Astrocyte (in vitro differentiated cells and primary cell): Measurements from ENCODE around the gene TRMT1L. TPM values are rescaled to one million over a fixed set of nuclear protein-coding genes. Genes with fewer than 3 reads are reported as not detected.
A peak's percentile ranks its signal among the peaks of the same experiment; 100 is the strongest.

Experiments used
- DNase-seq: peaks from one replicate; pipeline ENCODE4 v3.0.0-alpha.2; 2010; ENCODE audit warnings: low read depth
- FAIRE-seq: peaks from 2 replicates; lab custom pipeline; 2011; peaks lifted over from hg19 to GRCh38; lab: Jason Lieb, UNC
- H2AFZ ChIP-seq: 2 replicates; pipeline ENCODE4 v1.6.0; 2012; ENCODE audit warnings: low read depth, low read length, inconsistent platforms
- H3K27ac ChIP-seq: 2 replicates; pipeline ENCODE4 v1.5.1; 2011; ENCODE audit warnings: low read depth, low read length, inconsistent platforms
- H3K27me3 ChIP-seq: 2 replicates; pipeline ENCODE4 v1.6.0; 2011; ENCODE audit warnings: low read length, inconsistent platforms; ENCODE audit not compliant: insufficient read depth
- H3K36me3 ChIP-seq: 2 replicates; pipeline ENCODE4 v1.5.1; 2011; ENCODE audit warnings: low read length, inconsistent platforms; ENCODE audit not compliant: insufficient read depth
- H3K4me1 ChIP-seq: 2 replicates; pipeline ENCODE4 v1.5.1; 2011; ENCODE audit warnings: low read length, inconsistent platforms; ENCODE audit not compliant: insufficient read depth
- H3K4me2 ChIP-seq: 2 replicates; pipeline ENCODE4 v1.6.0; 2012; ENCODE audit warnings: low read length, inconsistent platforms
- H3K4me3 ChIP-seq: 2 replicates; pipeline ENCODE4 v1.5.1; 2011; ENCODE audit warnings: low read depth, mild to moderate bottlenecking, low read length, inconsistent platforms; ENCODE audit not compliant: insufficient read depth
- H3K79me2 ChIP-seq: 2 replicates; pipeline ENCODE4 v1.6.0; 2012; ENCODE audit warnings: mild to moderate bottlenecking, low read length, inconsistent platforms; ENCODE audit not compliant: insufficient read depth
- H3K9ac ChIP-seq: 2 replicates; pipeline ENCODE4 v1.6.0; 2012; ENCODE audit warnings: mild to moderate bottlenecking, low read length, inconsistent platforms
- H3K9me3 ChIP-seq: 2 replicates; pipeline ENCODE4 v1.5.1; 2012; ENCODE audit warnings: low read depth, mild to moderate bottlenecking, low read length, inconsistent platforms; ENCODE audit not compliant: insufficient read depth
- H4K20me1 ChIP-seq: 2 replicates; pipeline ENCODE4 v1.6.0; 2012; ENCODE audit warnings: low read length, inconsistent platforms; ENCODE audit not compliant: insufficient read depth
- H3K27ac Mint-ChIP-seq: one replicate; pipeline ENCODE4 v1.8.0; 2021; ENCODE audit warnings: mild to moderate bottlenecking, mixed read lengths; ENCODE audit not compliant: unreplicated experiment
- H3K27me3 Mint-ChIP-seq: one replicate; pipeline ENCODE4 v1.8.0; 2021; ENCODE audit warnings: low read depth, mixed read lengths; ENCODE audit not compliant: unreplicated experiment
- H3K36me3 Mint-ChIP-seq: one replicate; pipeline ENCODE4 v1.8.0; 2021; ENCODE audit warnings: low read depth, mixed read lengths; ENCODE audit not compliant: unreplicated experiment
- H3K4me1 Mint-ChIP-seq: one replicate; pipeline ENCODE4 v1.8.0; 2021; ENCODE audit warnings: low read depth, mixed read lengths; ENCODE audit not compliant: unreplicated experiment
- H3K4me3 Mint-ChIP-seq: one replicate; pipeline ENCODE4 v1.8.0; 2021; ENCODE audit warnings: mild to moderate bottlenecking, moderate library complexity, mixed read lengths; ENCODE audit not compliant: unreplicated experiment
- H3K9me3 Mint-ChIP-seq: one replicate; pipeline ENCODE4 v1.8.0; 2021; ENCODE audit warnings: mild to moderate bottlenecking, mixed read lengths; ENCODE audit not compliant: unreplicated experiment
- EZH2 ChIP-seq: IDR thresholded peaks from 2 replicates; pipeline ENCODE4 v1.6.1; 2012; ENCODE audit warnings: mild to moderate bottlenecking, low read length, inconsistent platforms; ENCODE audit not compliant: insufficient read depth
- total RNA-seq: library from RNA; stranded (reverse); gene quantifications from 2 replicates; pipeline ENCODE4 v1.2.1, GENCODE V29; 2021
- TF ChIP-seq, protein P1 (sequence below): IDR thresholded peaks from 2 replicates; pipeline ENCODE4 v1.5.1; 2011; ENCODE audit warnings: low read depth, mild to moderate bottlenecking, inconsistent platforms, low read length, moderate library complexity; ENCODE audit not compliant: insufficient read depth

The TRMT1L gene
- total RNA-seq, 1 donor from 2014 or later: 17.0 TPM

DNA sequence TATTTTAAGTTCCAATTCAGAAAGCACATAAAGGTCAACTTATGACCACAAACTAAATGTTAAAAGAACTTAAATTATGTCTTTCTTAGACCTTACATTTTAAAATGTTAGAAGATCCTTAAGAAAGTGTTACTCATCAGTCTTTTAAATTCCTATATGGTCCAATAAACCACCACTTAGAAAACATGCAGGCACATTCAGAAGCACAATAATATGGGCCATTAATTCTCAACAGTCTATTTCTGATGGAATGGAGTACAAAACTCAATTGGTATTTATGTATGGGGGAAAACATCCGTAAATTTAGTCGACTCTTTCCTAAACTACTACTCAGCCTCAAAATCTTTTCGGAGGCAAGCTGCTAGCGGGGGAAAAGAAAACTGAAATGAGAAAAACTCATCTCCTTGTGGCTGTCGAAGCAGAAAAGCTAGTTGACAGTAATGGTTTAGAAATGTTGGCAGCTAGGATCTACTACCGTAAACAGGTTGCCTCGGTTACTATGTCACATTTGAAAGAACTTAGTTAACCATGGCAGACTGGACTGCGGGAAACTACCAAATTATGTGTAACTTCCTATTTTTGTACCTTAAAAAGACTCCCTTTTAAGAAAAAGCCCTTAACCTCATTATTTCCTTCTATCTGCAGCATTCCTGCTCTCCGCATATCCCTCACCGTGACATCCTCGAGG lies 1.0 kb downstream of the TRMT1L start:
- H3K4me1 Mint-ChIP-seq: peaks cover 17% of the 10 kb centered on the region
- Histone ChIP-seq H3K27ac (peak overlapping the region; percentile 94), H3K4me3 (peak overlapping the region; percentile 99), H3K9me3 (no peaks in the 10 kb centered on the region), H3K4me1 (peaks cover 8% of the 10 kb centered on the region), H3K27me3 (no peaks in the 10 kb centered on the region), H4K20me1 (no peaks in the 10 kb centered on the region), H3K9ac (peak overlapping the region; percentile 97), H3K4me2 (peak overlapping the region; percentile 98), H3K79me2 (peaks cover 26% of the 10 kb centered on the region), H3K36me3 (no peaks in the 10 kb centered on the region), H2AFZ (peak overlapping the region; percentile 62)
- H3K9me3 Mint-ChIP-seq: no peaks in the 10 kb centered on the region
- H3K36me3 Mint-ChIP-seq: no peaks in the 10 kb centered on the region
- peak overlapping the region; percentile 96 for H3K4me3 Mint-ChIP-seq
- TF ChIP-seq, protein P1, sequence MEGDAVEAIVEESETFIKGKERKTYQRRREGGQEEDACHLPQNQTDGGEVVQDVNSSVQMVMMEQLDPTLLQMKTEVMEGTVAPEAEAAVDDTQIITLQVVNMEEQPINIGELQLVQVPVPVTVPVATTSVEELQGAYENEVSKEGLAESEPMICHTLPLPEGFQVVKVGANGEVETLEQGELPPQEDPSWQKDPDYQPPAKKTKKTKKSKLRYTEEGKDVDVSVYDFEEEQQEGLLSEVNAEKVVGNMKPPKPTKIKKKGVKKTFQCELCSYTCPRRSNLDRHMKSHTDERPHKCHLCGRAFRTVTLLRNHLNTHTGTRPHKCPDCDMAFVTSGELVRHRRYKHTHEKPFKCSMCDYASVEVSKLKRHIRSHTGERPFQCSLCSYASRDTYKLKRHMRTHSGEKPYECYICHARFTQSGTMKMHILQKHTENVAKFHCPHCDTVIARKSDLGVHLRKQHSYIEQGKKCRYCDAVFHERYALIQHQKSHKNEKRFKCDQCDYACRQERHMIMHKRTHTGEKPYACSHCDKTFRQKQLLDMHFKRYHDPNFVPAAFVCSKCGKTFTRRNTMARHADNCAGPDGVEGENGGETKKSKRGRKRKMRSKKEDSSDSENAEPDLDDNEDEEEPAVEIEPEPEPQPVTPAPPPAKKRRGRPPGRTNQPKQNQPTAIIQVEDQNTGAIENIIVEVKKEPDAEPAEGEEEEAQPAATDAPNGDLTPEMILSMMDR: no peak
- peak overlapping the region; percentile 76 for H3K27ac Mint-ChIP-seq
- FAIRE-seq (no peak), DNase-seq (peak; percentile 62)
- no peaks in the 10 kb centered on the region for H3K27me3 Mint-ChIP-seq

DNA sequence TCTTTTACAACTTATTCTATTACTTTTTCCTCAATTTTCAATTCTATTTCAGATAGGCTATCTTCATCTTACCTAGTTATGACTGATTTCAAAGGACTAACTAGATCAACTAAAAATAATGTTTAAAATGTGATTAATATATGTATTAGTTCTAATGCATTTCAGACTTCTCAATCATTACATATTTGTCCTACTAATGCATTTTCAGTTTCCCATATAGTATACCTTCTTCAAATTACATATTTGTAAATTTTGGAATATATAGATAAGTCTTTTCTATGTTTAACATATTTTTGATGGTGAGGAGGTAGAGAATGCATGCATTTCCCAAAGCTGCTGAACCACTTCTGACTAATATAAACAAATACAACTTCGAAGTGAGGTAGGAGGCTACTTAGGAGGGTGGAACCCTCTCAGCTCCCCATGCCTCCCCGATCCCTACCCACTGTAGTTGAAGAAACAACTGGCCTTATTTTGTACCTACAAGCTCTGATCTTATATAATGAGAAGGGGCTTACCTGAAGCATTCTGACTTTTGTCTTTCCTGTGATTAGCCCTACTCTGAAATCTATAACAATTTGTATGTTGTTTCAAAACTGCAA lies 1.7 kb downstream of the TRMT1L start:
- Mint-ChIP-seq H3K4me3 (peak overlapping the region; percentile 96), H3K4me1 (peaks cover 15% of the 10 kb centered on the region), H3K27ac (peak overlapping the region; percentile 76), H3K27me3 (no peaks in the 10 kb centered on the region), H3K9me3 (no peaks in the 10 kb centered on the region), H3K36me3 (no peaks in the 10 kb centered on the region)
- peak overlapping the region; percentile 99 for H3K4me3 ChIP-seq
- peaks cover 26% of the 10 kb centered on the region for H3K79me2 ChIP-seq
- peak overlapping the region; percentile 98 for H3K4me2 ChIP-seq
- FAIRE-seq (no peak), DNase-seq (no peak)
- TF ChIP-seq, protein P1: no peak
- TF ChIP-seq EZH2: no peak
- H3K4me1 ChIP-seq: peaks cover 6% of the 10 kb centered on the region
- no peak overlapping the region for H3K27ac ChIP-seq
- H3K27me3 ChIP-seq: no peaks in the 10 kb centered on the region
- H2AFZ ChIP-seq: no peak overlapping the region
- H3K9ac ChIP-seq: no peak overlapping the region
- no peaks in the 10 kb centered on the region for H3K9me3 ChIP-seq
- no peaks in the 10 kb centered on the region for H3K36me3 ChIP-seq
- H4K20me1 ChIP-seq: no peaks in the 10 kb centered on the region
